Measurements from ENCODE around the gene LHPP. TPM values are rescaled to one million over a fixed set of nuclear protein-coding genes. Genes with fewer than 3 reads are reported as not detected.

Gene LHPP
- total RNA-seq, 1 experiment from 2014 or later: 3.7 TPM

- H3K4me3 Mint-ChIP-seq (ENCODE audit: unreplicated experiment): no peak overlapping the region
- no peak overlapping the region for H3K27ac Mint-ChIP-seq (ENCODE audit: low read depth, unreplicated experiment)
- CTCF ChIA-PET: interaction anchor here (1.1 kb wide), 1 partner anchor 49 kb away, joined by 4 read pairs; no protein-coding TSS in a partner anchor
- BruUV-seq (replicated peaks): no TSS peak
- no peaks in the 10 kb centered on the region for H3K4me1 Mint-ChIP-seq (ENCODE audit: insufficient read depth, unreplicated experiment)
- no peaks in the 10 kb centered on the region for H3K9me3 Mint-ChIP-seq (ENCODE audit: unreplicated experiment)
- H3K27me3 Mint-ChIP-seq (ENCODE audit: insufficient read depth, unreplicated experiment): peaks cover 5% of the 10 kb centered on the region
- POLR2A ChIA-PET: no interaction called here
- no peak for DNase-seq (ENCODE audit: unreplicated experiment)
- H3K36me3 Mint-ChIP-seq (ENCODE audit: insufficient read depth, unreplicated experiment): no peaks in the 10 kb centered on the region
- intact Hi-C loops (cut with micrococcal nuclease): no loop called here
- TF ChIP-seq CTCF (IDR thresholded peaks at IDR 0.05; ENCODE audit: unreplicated experiment): no peak
These were observed 108.2 kb downstream of the LHPP start for GRCh38 chr10:124569623-124570470.

GRCh38 chr10:124570646-124571045 lies 109.0 kb downstream of the LHPP start:
- H3K9me3 Mint-ChIP-seq (ENCODE audit: unreplicated experiment): no peaks in the 10 kb centered on the region
- H3K27me3 Mint-ChIP-seq (ENCODE audit: insufficient read depth, unreplicated experiment): peaks cover 13% of the 10 kb centered on the region

GRCh38 chr10:124572751-124573150 lies 111.1 kb downstream of the LHPP start:
- H3K27ac Mint-ChIP-seq (ENCODE audit: low read depth, unreplicated experiment): no peak overlapping the region

More at GRCh38 chr10:124570646-124571045, 109.0 kb downstream of the LHPP start:
- CTCF ChIA-PET: no interaction called here
- intact Hi-C loops (cut with micrococcal nuclease): no loop called here
- BruUV-seq (replicated peaks): no TSS peak
- H3K36me3 Mint-ChIP-seq (ENCODE audit: insufficient read depth, unreplicated experiment): no peaks in the 10 kb centered on the region
- H3K27ac Mint-ChIP-seq (ENCODE audit: low read depth, unreplicated experiment): peak overlapping the region; percentile 10
- no peak overlapping the region for H3K4me3 Mint-ChIP-seq (ENCODE audit: unreplicated experiment)
- H3K4me1 Mint-ChIP-seq (ENCODE audit: insufficient read depth, unreplicated experiment): no peaks in the 10 kb centered on the region
- no peak for TF ChIP-seq CTCF (IDR thresholded peaks at IDR 0.05; ENCODE audit: unreplicated experiment)
- POLR2A ChIA-PET: no interaction called here
- DNase-seq (ENCODE audit: unreplicated experiment): no peak

More at GRCh38 chr10:124572751-124573150, 111.1 kb downstream of the LHPP start:
- intact Hi-C loops (cut with micrococcal nuclease): no loop called here
- peaks cover 19% of the 10 kb centered on the region for H3K27me3 Mint-ChIP-seq (ENCODE audit: insufficient read depth, unreplicated experiment)
- no peaks in the 10 kb centered on the region for H3K9me3 Mint-ChIP-seq (ENCODE audit: unreplicated experiment)
- H3K4me1 Mint-ChIP-seq (ENCODE audit: insufficient read depth, unreplicated experiment): no peaks in the 10 kb centered on the region
- CTCF ChIA-PET: no interaction called here
- no peak overlapping the region for H3K4me3 Mint-ChIP-seq (ENCODE audit: unreplicated experiment)
- no peaks in the 10 kb centered on the region for H3K36me3 Mint-ChIP-seq (ENCODE audit: insufficient read depth, unreplicated experiment)
- POLR2A ChIA-PET: no interaction called here
- TF ChIP-seq CTCF (IDR thresholded peaks at IDR 0.05; ENCODE audit: unreplicated experiment): no peak
- DNase-seq (ENCODE audit: unreplicated experiment): no peak
- BruUV-seq (replicated peaks): no TSS peak
